DMS79 treated with DMSO at 0.1 percent for 48 hours (cell line): ENCODE data around the gene KLHL35.

Source experiments
- DNase-seq: peaks from one replicate; lab custom pipeline; 2025; lab: John Stamatoyannopoulos, UW

The KLHL35 gene

DNA sequence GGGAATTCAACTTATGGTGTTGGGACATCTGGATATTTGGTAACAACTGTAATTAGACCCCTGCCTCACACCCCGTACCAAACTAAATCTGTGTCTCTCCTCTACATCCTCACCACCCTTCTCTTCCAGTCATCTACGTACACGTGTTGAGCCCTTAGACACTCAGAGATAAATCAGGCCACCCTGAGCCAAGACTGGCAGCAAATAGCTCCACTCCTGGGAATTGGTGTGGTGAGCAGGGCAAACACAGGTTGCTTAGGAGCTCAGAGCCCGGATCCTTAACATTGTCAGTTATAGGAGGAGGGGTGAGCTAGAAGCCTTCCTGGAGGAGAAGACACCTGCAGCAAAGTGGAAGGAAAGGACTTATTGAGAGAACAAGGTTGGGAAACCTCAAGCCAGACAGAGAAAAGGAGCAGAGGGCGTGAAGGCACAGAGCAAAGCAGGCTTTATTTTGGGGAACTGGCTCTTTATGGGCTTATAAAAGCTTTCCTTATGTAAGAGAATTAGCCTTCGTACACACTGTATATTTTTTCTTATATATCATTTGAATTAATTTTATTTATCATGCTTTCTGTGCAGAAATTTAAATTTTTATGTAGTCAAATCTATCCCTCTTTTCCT, 36.9 kb upstream of the KLHL35 start:
- no peak for DNase-seq

DNA sequence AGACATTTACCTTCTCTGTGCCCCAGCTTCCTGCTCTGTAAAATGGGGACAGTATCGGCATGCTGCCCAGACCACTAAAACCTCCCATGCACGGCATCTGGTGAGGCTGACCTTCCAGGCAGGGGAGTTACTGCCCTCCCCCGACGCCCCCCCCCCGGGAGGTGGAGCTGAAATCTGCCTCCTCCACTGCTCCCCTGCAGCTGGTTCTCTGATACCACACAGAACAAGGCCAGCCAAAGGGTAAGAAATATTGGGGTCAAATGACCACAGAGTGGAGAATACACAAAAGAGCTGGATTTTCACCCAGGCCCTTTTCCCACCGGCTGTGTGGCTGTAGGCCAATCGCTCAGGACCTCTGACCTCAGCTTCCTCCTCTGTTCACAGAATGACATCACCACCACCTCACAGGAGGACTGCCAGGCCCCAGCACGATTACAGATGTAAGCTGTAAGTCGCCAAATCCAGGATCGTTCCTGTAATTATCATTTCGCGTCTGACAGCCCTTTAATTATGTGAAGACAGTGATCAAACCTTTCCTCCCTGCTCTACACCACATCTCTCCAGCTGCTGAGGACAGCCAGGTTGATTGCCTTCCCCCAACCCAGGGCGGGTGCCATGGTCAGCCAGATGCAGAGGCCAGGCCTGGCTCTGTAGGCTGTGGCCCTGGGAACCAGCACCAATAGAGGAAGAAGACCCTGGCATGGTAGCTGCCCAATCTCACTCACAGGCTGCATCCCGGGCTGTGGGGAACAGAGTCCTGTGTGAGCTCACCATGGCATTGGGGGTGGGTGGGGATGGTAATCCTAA, 35.7 kb upstream of the KLHL35 start:
- DNase-seq = no peak

DNA sequence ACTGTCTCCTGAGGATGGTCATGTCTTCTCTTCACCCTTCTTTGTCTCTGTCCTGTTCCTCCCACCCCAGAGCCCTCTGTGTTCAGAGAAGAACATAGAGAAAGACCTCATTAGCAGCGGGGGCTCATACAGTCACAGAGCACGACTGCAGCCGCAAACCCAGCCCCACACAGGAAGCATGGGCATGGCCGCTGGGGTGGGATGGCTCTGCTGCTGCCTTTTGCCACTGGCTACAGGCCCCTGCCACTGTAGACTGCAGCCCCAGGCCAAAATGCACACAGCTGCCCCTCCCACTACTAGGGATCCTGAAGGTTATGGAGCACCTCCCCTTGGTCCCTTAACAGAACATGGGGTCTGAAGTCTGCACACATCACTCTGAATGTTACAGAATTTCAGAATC, 34.9 kb upstream of the KLHL35 start:
- no peak for DNase-seq

DNA sequence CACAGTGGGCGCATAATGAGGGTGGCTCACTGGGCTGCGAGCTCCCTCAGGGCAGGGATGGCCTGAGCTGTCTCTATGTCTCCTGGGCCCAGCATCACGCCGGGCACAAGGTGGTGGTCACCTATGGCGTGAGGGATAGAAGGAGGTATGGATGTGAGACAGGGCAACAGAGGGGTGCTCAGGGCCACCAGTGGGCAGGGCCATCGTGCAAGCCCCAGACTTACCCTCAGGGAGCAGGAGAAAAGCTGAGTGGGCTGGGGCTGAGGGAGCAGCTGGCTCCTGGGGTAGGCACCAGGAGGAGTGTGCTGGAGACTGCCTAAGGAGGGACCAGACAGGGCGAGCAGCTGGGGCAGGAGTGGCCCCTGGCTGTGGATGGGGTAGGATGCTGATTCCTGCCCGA, 34.3 kb upstream of the KLHL35 start:
- no peak for DNase-seq

DNA sequence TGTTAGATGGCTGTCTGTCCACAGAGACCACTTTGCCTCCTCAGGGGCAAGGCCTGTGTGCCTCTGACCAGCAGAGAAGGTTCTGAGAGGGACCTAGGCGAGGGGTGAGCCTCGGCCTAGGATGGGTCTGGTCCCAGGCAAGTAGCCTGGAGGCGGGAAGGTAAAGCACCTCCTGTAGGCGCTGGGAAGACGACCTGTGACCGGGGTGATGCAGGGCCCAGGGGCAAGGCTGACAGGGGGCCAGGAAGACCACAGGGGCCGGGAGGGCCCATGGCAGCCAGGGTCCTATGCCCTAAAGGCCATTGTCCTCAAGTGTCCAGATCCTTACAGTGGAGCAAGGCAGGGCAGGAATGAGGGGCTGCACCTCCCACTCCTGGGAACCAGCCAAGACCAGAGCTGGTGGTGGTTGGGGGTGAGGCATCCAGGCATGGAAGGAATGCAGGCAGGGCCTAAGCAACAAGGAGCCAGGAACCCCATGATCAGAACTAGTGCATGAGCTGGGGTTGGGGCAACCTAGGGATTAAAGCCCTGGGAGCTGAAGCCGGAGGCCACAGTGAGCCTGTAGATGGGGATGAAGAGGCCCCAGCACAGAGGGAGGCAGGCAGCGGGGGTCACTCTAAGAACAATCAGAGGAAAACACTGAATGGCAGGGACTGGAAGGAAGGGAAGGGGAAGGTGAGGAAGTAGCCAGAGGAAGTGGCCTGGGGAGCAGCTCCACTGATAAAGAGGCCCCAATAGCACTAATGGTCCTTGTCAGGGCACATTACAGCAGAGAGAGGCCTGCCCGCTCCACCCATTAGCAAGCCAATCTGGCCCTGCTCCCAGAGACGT, 32.9 kb upstream of the KLHL35 start:
- no peak for DNase-seq

DNA sequence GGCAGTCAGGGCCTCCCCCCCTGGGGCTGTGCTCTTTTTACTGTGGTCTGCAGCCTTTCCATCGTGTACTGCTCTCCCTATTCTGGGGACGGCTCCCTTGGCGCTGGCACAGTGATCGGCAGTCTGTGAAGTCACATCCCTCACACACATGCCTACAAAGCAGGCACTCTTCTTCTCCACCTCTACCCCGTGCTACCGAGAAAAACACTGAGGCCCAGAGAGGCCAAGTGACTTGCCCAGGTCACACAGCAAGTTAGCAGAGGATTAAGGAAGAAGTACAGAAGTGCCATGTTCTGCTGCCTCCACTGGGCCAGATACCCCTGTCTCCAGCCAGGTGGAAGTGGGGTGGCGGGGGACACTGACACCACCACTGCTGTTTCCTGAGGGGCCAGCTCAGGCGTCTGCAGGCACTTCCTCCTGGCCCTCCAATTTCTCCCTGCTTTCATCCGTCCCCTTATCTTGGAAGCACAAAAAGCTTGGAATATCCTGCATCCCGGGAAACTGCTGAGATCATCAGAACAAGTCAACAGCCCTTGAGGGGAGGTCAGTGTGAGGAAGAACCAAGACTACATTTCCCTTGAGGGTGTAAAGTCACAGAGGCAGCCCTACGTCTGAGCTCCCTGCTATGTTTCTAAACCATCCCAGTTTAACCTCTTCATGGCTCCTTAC, 30.2 kb upstream of the KLHL35 start:
- no peak for DNase-seq

DNA sequence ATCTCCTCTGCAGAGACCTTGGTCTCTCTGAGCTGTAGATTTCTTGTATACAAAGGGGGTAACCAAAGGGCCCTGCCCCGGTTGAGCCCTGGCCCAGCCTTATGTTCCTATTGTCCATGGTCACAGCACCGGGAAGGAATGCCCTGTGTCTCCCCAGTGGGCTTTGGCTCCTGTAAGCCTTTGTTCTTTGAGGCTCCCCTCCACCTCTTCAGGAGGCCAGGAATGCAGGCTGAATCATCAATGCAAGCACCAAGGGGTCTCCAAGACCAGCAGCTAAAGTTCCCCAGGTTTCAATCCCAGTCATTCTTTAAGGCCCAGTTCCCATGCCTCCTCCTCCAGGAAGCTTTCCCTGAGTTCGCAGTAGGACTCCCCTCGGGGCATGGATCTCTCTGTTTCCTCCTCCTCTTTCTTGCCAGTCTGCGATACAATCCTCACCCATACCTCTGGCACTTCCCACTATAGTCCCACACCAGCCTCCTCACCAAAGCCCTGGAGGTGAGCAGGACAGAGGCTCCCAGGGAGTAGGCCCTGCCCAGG, 29.2 kb upstream of the KLHL35 start:
- DNase-seq = no peak

DNA sequence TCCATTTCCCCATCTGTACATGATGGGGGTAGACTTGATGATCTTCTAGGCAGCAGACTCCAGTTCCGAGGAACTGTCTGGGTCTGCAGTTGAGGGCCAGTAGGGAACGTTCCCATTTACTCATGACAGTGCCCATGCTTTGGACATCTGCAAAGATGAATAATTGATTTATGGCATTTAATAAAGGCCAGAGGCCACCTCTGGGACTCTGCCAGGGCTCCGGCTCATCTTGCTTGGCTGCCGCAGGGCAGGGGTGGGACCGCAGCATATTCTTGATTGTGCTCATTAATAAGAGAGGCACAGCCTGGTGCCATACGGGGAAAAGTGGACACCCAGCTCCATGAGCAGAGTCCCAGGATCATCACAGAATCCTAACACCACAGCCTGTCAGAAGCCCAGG, 28.1 kb upstream of the KLHL35 start:
- no peak for DNase-seq

DNA sequence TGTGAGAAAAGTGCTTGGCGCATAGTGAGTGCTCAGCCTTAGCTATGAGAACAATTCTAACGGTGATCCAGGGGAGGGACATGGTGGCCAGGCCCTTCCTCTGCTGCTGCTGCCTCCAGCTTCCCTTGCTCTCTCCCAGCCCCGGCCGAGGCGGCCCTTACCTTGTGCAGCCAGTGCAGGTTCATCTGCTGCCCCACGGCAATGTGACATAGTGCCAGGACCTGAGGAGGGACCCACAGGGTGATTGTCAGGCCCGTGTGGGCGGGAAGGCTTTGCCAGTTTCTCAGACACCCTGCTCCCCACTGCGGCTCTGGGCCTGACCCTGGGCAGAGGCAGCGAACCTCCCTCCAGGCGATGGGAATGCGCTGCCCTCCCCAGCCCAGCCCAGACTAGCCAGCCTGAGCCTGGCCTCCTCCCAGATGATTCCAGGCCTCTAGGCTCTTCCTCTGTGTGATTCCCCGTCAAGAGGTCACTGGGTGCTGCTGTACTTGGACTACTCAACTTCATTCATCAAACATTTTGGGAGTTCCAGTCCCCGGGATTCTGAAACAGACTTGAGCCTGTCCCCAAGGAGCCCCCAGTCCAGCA, 23.7 kb upstream of the KLHL35 start:
- no peak for DNase-seq

DNA sequence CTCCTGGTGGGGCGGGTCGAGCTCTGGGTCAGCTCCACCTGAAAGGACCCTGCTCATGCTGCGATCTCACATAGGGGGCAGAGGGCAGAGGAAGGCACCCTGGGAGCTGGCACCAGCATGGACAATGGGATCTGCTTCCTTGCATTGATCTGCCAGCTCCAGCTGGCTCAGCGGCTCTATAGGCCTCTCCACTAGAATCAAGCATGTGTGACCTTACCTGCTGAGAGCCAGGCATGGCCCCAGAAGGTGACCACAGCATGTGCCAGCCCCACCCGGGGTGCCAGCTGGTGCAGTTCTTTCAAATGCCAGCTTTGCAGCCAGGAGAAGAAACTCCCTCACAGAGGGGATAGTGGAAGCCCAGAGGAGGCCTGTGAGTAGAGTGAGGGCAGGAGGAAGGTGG, 22.0 kb upstream of the KLHL35 start:
- DNase-seq = peak; percentile 69

DNA sequence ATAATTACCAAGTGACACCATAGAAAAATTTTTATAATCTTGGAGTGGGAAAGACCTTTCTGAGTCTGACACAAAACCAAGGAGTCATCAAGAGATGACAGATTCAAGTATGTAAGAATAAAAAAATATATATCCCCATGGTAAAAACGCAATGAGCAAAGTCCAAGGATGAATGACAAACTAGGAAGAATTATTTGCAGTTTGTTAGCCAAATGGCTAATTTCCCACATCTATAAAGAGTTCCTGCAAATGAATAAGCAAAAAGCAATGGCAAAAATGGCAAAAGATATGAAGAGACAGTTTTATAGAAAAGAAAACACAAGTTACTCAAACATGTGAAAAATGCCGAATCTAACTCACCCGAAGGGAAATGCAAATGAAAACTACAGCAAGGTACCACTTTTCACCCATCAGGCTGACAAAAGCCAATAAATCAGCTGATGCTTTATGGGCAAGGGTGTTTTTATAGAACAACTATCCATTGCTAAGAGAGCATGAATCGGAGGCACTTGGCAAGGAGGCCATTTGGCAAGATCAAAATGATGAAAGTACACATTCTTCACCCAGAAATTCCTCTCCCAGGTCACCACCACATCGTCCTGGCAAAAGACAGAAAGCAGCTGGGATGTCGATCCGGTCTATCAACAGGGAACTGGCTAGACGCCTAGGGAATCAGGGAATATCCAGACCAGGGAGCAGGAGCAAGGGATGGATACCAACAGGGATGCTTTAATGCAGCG, 21.1 kb upstream of the KLHL35 start:
- DNase-seq = peak; percentile 59

DNA sequence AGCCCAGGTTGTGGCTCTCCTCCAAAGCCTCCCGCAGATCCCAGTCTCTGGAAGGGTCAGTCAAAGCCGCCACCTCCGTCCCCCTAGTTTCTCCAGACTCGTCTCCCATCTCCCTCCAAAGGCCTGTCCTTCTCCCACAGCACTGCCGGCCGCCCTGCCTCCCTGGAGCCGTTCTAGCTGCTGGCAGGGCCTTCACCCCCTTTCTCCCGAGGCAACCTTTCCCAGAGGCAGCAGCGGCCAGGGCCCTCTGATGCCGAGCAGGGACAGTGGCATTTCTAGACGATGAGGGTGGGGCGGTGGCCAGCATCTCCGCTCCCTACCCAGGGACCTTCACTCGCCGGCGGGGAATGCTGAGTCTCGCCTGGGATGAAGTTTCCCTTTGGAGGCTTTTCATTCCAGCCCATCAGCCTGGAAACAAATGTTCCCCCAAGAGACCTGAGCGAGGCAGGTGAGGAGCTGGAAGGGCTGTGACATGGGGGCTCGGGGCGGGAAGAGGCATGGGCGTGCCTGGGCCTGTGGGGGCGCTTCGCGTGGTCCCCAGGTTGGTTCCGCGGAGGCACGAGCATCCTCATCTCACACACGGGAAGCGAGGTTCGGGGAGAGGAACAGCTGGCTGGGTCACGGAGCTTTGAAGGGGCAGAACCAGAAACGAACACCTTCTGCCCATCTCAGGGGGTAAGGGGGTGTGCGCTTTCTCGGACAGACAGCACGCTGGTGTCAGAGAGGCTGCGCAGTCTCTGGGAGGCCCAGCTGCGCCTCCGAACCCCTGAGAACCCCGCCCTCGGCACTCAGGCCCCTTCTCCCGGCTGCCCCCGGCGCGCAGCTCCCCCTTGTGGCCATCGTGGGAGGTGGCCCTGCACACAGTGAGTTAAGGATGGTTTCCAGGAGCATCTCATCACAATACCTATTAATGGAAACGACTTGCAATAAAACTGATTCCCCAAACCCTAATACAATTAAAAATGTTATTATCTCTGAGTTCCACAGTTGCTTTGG, 18.1 kb upstream of the KLHL35 start:
- no peak for DNase-seq

DNA sequence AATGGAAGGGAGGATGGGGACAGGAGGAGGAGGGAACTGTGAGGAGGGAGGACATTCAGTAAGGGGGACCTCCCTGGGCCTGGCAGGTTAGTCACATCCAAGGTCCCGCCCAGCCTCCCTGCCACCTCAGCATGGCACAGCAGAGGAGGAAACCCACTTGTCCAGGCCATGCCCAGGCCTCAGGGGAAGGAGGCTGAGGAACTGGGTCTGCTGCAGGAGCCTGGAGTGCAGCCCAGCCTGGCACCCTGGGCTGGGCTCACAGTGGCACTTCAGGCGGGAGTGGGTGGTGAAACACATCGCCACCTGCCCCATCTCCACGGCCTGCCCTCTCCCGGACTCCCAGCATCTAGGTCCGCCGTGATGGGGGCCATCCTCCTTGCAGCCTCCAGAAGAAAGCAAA, 17.2 kb upstream of the KLHL35 start:
- DNase-seq = no peak

DNA sequence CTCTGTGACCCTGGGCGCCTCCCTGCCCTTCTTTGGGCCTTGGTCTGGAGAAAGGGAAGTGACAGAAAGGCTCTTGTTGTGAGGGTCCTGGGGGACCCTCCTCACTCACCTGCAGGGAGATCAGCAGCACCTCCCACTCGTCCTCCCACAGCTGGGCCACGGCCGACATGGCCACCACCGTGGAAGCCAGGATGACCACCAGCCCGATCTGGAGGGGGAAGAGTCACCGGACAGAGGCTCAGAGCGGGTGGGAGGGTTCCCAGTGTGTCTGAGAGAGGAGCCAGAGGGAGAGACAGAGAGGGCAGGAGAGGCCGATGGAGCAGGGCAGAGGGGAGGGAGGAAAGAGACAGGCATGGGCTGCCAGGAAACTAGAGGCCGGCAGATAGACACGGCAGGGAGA, 16.8 kb upstream of the KLHL35 start:
- DNase-seq = no peak

DNA sequence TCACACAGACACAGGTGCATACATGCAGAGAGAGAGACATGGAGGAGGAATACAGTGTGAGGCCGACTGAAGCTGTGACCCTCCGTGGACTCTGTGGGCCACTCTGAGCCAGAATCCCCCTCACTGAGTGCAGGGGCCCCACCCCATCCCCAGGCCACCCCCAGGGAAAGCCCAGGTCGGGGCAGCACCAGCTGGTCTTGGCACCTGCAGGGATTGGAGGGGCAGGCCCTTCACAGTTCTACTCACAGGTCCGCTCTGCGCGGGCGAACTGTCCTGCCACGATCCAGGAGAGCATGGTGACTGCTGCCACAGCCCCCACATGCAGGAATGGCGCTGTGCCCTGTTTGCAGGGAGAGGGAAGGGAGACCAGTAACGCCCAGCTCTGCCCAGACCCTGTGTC, 16.3 kb upstream of the KLHL35 start:
- no peak for DNase-seq

DNA sequence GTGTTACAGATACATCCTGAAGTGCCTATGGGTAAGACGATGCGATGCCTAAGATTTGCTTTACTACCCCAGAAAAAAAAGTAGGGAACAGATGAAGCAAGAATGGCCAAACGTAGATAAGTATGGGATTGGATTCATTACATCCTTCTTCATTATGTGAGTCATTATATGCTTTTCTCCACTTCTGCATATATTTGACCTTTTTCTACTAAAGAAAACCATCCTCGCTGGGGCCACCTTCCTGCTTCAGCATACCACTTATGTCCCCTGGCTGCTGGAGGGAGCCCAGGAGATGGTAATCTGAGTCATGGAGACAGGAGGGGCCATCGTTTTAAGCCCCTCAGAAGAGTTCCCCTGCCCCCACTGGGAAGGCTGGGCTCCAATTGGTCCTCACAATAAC, 14.4 kb upstream of the KLHL35 start:
- DNase-seq = no peak

DNA sequence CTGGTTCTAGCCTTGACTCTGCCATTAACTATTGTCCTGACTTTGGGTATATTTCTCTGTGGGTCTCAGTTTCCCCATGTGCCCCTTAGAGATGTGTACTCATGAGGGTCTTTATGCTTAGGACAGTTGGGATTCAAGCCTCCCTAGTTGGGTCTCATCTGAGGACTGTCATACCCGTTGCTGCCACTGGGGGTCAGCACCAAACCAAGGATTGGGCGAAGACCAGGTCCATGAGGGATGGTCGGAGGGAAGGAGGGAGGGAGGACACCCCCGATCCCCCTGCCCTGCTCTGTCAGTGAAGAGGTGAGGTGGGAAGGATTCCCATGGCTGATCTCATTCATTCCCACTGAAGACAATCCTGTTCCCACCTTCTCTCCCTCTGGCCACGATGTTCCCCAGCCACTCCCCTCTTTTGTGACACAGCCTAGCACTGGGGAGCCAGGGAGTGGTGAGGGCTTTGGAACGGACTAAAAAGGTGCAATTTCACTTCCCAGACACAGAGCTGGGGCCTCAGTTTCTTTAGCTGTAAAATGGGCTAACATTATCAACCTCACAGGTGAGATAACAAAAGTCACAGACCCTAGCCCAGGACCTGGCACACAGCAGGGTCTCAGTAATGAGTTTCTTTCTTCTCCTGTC, 12.4 kb upstream of the KLHL35 start:
- DNase-seq = peak; percentile 48

DNA sequence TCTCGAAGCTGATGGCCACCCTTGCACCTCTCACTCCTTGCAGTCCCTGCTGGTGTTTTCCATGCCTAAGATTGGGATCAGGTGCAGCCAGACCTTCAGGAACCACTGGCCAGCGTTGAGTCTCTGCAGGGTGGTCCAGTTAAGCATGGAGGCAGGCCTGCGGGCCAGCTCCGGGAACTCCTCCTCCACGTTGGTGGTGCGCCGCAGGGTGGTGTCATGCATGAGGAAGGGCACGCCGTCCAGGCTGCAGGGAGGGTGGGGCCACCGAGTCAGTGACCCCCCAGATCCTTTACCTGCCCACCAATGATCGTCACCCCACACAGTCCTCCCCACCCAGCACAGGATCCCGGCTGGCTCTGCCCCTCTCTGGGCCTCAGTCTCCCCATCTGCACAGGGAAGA, 10.0 kb upstream of the KLHL35 start:
- no peak for DNase-seq

DNA sequence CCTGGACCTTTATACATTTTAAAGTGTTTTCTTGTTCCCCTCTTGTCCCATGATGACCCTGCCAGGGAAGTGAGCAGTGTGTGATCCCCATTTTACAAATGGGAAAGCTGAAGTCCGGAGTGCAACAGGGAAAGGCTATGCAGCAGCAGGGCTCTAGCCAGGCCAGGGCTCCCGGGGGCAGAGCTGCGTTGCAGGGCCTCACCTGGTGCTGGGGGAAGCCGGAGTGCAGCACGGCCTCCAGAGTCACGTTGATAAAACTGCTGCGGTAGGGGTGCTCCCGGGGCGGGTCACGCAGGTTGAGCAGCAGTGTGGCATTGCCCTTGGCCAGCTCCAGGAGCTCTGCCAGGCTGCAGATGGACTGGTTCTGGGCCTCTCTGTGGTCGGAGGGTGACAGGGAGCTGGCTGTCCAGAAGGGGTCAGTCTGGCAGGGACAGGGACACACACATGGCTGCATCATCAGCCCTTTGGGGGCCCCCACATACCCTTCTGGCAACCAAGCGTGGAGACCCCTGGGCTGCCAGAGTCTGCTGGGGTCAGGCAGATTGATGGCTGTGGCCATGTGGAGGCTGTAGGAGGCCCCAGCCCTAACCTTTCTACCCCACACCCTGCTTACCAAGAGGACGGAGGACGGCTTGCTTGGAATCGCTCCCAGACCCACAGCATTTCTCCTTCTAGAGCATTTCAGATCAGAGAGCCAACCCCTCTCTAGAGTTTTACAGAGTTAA, 9.3 kb upstream of the KLHL35 start:
- DNase-seq = no peak
